BJ (cell line): ENCODE measurements around the gene SIGLEC1. TPM values are rescaled to one million over a fixed set of nuclear protein-coding genes. Genes with fewer than 3 reads are reported as not detected.

Source experiments
- CTCF ChIA-PET: fragments of 350-600 bp; formaldehyde crosslinking; extraction: SDS; loops from one replicate; lab custom pipeline; 2021; ENCODE audit warnings: antibody characterized with exemption, inconsistent platforms; lab: Yijun Ruan, JAX
- POLR2A ChIA-PET: fragments of 300-600 bp; sonication (Branson Sonifier 250); formaldehyde crosslinking; extraction: SDS; loops from one replicate; lab custom pipeline; 2021; ENCODE audit warnings: antibody characterized with exemption; lab: Charles Lee
- DNase-seq: peaks from one replicate; pipeline ENCODE4 v3.0.0-alpha.2; 2011; ENCODE audit warnings: low read depth
- H3K27me3 ChIP-seq: 2 replicates; pipeline ENCODE4 v1.6.0; 2011; ENCODE audit warnings: low read length; ENCODE audit not compliant: control insufficient read depth, insufficient read depth
- H3K36me3 ChIP-seq: 2 replicates; pipeline ENCODE4 v1.5.1; 2011; ENCODE audit warnings: low read length; ENCODE audit not compliant: control insufficient read depth, insufficient read depth
- H3K4me3 ChIP-seq: 2 replicates; pipeline ENCODE4 v1.5.1; 2011; ENCODE audit warnings: low read depth, mild to moderate bottlenecking, control low read depth, low read length
- CTCF ChIP-seq: IDR thresholded peaks from 2 replicates; pipeline ENCODE4 v1.5.1; 2011; ENCODE audit warnings: low read depth, mild to moderate bottlenecking, control low read depth, inconsistent platforms, low read length, moderate library complexity; ENCODE audit not compliant: insufficient read depth
- polyA plus RNA-seq: library from polyadenylated mRNA; depleted of rRNA; stranded (reverse); fragments of >200 nt; gene quantifications from 2 replicates; pipeline ENCODE4 v1.2.3, GENCODE V29; 2011

The SIGLEC1 gene
- polyA plus RNA-seq, 1 experiment: not detected

GRCh38 chr20:3735768-3736167 is 23.4 kb upstream of the SIGLEC1 start:
- no peak for TF ChIP-seq CTCF
- ChIA-PET POLR2A (no interaction called here), CTCF (interaction anchor here (0.6 to 1.7 kb wide), 6 partner anchors 10 to 194 kb away, joined by 3 to 5 read pairs (median 4); no protein-coding TSS in a partner anchor)
- no peaks in the 10 kb centered on the region for H3K36me3 ChIP-seq
- no peak for DNase-seq
- no peak overlapping the region for H3K4me3 ChIP-seq
- peaks cover 33% of the 10 kb centered on the region for H3K27me3 ChIP-seq

GRCh38 chr20:3734111-3734843 is 21.9 kb upstream of the SIGLEC1 start:
- POLR2A ChIA-PET: no interaction called here
- Histone ChIP-seq H3K36me3 (no peaks in the 10 kb centered on the region), H3K27me3 (peaks cover 35% of the 10 kb centered on the region), H3K4me3 (no peak overlapping the region)
- no peak for TF ChIP-seq CTCF
- no peak for DNase-seq
- CTCF ChIA-PET: interaction anchor here (1.5 kb wide), 1 partner anchor 23 kb away, joined by 4 read pairs; no protein-coding TSS in a partner anchor

- H3K4me3 ChIP-seq: no peak overlapping the region
- no peak for TF ChIP-seq CTCF
- ChIA-PET POLR2A (no interaction called here), CTCF (interaction anchor here (1.0 to 1.5 kb wide), 2 partner anchors 17 to 22 kb away, joined by 3 to 4 read pairs; no protein-coding TSS in a partner anchor)
- DNase-seq: no peak
- no peaks in the 10 kb centered on the region for H3K36me3 ChIP-seq
- peaks cover 33% of the 10 kb centered on the region for H3K27me3 ChIP-seq
Measured at GRCh38 chr20:3733119-3733995, 21.0 kb upstream of the SIGLEC1 start.

- DNase-seq: no peak
- no peak within 1 kb of the TSS for H3K4me3 ChIP-seq
- TF ChIP-seq CTCF: no peak
- POLR2A ChIA-PET: no interaction called here
- CTCF ChIA-PET: interaction anchor here (1.0 to 1.3 kb wide), 2 partner anchors 16 to 20 kb away, joined by 3 to 4 read pairs; no protein-coding TSS in a partner anchor
- no peaks in the 10 kb centered on the region for H3K36me3 ChIP-seq
- peaks cover 33% of the 10 kb centered on the region for H3K27me3 ChIP-seq
Measured at GRCh38 chr20:3732327-3733118, 20.1 kb upstream of the SIGLEC1 start, which contains the start of gene HSPA12B. Gene HSPA12B, plus strand, starts transcription at chr20:3732685. Its CDS starts 5,990 bp downstream, at chr20:3738675.
